Measurements from ENCODE around the gene RANBP6.

DNA sequence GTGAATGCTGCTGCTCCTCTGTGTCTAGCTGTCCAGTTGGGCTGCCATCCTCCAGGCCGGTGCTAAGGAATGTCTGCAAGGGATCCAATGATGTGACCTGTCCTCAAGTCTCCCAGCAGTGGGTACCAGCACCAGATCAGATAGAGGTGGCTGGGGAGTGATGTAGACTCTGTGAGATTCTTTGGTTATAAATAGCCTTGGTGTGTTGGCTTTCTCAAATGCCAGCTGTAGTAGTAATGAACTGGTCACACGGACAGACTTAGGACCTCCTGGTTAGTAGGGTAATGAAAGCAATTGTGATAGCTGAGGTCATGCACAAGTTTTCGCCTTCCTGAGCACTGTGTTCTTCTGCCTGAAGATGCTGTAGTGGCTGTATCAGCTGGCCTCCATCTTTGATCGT lies 29.9 kb upstream of the RANBP6 start:
- TF ChIP-seq CTCF (IDR thresholded peaks at IDR 0.05; ENCODE audit: borderline replicate concordance, extremely low read depth, low read length, poor library complexity, severe bottlenecking) (no peak), EZH2 (IDR thresholded peaks at IDR 0.05; ENCODE audit: borderline replicate concordance, low read depth, low read length, severe bottlenecking) (no peak)

Measured in DND-41 (cell line).